HS-27A (cell line): Measurements from ENCODE around the gene TUT7.

Source experiments
- DNase-seq: peaks from one replicate; pipeline ENCODE4 v3.0.0-alpha.2; 2012; ENCODE audit warnings: low read depth, missing footprints

The TUT7 gene

DNA sequence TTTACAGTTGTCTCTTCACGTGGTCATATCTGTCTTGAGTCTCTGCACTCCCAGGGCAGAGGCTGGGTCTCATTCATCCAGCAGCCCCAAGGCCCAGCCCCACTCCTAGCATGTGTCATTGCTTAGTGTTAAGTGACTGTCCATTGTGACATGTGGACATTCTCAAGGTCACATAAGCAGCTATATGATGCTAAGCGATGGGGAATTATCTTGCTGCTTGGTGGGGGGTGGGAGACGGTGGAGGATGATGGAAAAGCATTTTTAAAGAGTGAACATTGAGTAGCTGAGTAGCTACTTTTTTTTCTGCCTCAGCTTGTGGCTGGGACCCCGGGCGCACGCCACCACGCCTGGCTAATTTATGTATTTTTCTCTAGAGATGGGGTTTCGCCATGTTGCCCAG lies 94.7 kb downstream of the TUT7 start, which contains the start of gene C9orf153:
Gene C9orf153 (minus strand): TSS at position 101 of the 400 bp plus-strand sequence. CDS start 30,054 bp downstream, outside the sequence.
- no peak for DNase-seq

DNA sequence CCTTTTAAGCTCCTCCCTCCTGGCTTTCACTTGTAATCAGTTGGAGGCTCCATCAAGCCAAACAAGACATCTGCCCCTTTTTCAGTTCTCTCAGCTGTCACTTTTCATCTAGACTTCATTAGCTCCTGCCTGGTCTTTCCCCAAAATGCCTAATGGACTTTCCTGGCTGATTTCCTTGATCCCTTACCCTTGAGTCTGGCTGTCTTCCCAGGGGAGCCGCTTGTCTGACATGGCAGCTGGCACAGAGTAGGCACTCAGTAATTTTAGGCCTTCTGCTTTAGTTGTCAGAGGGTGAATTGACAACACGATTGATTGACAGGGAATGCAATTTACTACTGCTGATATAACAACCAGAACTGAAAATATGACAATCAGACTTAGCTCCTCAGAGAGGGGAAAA lies 96.8 kb downstream of the TUT7 start:
- no peak for DNase-seq

DNA sequence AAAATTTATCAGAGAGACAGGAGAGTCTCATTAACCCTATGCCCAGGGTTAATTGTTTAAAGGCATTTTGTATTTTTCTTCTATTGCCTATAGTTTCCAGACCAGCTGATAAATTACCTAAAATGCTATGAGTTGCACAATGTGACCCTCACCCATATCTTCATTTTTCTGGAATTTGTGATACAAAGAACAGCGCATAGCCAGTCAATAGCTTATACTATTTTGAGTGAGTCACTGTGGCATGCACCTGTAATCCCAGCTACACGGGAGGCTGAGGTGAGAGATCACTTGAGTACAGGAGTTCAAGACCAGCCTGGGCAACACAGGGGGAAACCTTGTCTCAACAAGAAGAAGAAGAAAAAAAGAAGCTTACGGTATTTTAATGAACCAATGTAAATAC lies 97.6 kb downstream of the TUT7 start:
- DNase-seq: no peak

DNA sequence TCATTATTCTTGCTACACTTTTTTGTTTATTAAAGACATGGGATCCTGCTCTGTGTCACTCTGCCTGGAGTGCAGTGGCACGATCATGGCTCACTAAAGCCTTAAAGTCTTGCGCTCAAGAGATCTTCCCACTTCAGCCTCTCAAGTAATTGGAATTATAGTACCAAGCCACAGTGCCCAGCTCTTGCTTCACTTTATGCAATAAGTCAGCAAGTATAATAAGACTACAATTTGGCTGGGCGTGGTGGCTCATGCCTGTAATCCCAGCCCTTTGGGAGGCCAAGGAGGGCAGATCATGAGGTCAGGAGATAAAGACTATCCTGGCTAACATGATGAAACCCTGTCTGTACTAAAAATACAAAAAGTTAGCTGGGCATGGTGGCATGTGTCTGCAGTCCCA lies 100.6 kb downstream of the TUT7 start:
- no peak for DNase-seq

DNA sequence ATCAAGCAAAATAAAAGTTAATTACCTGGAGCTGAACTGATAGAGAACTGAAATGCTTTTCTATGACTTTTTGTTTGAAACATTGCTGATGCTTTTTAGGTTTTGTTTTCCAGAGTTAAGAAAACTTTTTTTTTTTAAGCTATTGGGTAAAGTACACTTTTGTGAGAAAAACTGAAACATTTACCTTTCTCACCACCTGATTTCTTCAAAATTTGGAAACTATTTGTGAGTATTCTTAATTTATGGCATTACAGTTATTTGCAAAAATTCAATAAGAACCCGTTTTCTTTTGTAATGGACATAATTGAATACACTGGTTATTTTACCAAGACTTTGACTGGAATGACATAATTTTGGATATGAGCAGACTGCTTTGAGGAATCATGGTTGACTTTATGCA lies 101.3 kb downstream of the TUT7 start:
- no peak for DNase-seq

DNA sequence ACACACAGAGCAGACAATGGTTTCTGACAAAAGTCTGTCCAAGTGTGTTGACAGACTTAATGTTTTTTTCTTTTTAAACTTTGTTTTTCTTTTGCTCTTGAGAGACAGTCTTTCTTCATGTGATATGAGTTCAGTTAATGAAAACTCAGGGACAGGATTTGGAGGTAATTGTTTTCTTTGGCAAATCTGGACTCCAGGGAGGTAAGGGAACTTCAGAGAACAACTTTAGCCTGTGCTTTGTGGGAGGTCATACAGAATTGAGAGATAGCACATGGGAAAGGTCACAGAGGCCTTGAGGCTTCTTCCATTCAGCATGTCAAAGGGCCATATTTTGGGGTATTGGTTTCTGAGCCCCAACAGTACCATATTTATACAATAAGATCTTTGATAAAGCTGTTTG lies 104.1 kb downstream of the TUT7 start:
- DNase-seq: no peak

DNA sequence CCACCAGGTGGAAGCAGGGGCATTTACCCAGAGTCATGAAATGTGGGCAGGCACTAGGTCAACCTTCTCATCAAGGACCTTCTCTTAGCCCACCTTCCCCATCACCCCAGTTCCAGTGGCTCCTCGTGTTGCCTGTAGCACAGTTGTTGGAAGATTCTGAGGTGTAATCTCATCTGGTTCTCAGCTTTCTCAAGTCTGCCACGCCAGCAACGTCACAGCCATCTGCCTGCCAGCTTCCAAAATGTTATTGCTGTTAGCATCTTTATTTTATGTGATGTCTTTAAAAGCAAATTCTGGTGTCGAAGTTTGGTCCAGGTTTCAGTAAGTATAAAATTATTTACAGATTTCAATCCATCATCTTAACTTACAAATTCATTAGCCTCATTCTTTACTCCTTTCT lies 105.5 kb downstream of the TUT7 start:
- no peak for DNase-seq

DNA sequence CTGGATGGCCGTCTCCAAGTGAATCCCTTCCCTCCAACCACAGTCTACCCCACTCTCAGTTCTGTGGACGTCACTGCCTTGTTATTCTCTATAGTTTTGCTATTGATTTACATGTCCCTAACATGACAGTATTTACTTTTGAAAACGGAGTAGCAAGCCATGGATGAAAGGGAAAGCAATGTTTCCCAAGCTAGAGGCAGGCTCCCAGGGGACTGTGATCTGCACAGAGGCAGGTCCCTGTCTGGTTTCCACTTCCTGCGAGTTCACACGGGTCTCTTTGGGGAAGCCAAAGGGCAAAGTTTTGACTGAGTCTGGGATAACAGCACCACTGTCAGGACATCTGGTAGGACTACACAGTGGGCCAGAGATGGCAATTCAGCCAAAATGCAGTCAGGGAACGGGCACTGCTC lies 107.5 kb downstream of the TUT7 start:
- DNase-seq: no peak

DNA sequence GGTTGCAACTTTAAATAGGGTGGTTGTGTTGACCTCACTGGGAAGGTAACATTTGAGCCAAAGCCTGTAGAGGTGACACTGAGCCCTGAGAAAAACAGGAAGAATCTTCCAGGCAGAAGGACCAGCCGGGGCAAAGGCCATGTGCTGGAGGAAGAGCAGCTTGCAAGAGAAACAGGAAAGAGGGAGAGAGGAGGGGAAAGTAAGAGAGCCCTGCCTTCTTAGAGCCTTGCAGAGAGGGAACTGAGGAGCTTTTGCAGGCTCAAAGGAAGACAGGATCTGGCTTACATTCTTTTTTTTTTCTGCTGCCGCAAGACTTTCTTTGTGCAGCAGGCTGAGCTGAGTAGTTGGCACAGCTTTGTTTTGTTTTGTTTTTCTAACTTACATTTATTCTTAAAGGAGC lies 112.1 kb downstream of the TUT7 start:
- DNase-seq: no peak

DNA sequence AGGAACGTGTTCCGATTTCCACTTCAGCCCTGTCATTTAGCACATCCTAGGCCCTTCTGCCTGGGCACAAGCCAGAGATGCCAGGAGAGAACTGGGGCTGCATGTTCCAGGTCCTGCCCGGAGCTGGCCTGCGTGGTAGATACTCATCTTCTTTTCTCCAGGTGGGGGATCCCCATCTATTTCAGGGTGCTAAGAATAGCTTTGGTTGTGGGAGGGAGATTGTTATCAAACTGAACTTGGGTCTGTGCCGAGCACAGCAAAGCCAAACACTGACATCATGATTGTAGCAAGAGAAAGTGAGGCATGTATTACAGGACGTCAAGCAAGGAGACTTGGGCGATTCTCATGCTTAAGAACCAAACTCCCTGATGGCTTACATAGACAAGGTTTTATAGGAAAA lies 113.0 kb downstream of the TUT7 start:
- DNase-seq: no peak

DNA sequence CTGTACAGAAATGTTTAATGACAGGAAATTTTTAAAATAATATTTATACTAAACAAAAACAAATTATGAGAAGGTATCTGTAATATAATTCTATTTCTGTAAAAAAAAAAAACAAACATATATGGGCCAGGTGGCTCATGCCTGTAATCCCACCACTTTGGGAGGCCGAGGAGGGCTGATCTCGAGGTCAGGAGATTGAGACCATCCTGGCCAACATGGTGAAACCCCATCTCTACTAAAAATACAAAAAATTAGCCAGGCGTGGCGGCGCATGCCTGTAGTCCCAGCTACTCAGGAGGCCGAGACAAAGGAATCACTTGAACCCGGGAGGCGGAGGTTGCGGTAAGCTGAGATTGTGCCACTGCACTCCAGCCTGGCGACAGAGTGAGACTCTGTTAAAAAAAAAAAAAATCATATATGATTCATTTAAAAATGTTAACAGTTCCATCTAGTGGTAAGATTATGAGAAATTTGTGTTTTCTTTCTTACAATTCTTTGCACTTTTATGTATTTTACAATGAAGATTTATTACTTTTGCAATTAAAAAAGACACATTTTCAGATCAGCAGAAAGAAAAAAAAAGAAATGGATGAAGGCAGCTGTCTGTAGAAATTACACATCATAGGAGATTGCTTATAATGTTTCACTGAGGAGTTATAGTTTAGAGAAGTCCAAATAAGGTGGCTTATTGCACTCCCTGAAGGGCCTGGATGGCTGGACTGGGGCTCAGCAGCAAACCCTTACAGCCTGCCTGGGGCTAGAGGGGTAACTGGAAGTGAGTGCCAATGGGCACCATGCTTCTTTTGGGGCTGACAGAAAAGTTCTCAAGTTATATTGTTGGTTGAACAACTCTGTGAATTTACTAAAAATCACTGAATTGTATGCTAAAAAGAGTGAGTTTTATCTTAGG lies 115.1 kb downstream of the TUT7 start:
- DNase-seq: no peak
